Measurements from ENCODE around the gene IGFL3.
A peak's percentile ranks its signal among the peaks of the same experiment; 100 is the strongest.
"Not testable (repeated sequence)": the region's sequence is repeated elsewhere in the genome, so short reads cannot be mapped to it uniquely, and the experiment has no call there.

Gene IGFL3

GRCh38 chr19:46124638-46125115, at the start of gene IGFL3:
TSS of gene IGFL3 (minus strand) at chr19:46124688. CDS start at chr19:46124649, 39 bp downstream.
- no peak within 1 kb of the TSS for H3K4me3 ChIP-seq (replicated peaks in 1 of 2; ENCODE audit: low read depth in 2 of 2, low read length in 2 of 2)
- TF ChIP-seq CTCF (IDR thresholded peaks at IDR 0.05; ENCODE audit: low read depth, low read length) = no peak
- DNase-seq (ENCODE audit: low read depth in 2 of 2) = peak in 1 of 2 donors; percentile 54

GRCh38 chr19:46173886-46174480, 49.5 kb upstream of the IGFL3 start:
- TF ChIP-seq CTCF (IDR thresholded peaks at IDR 0.05; ENCODE audit: low read depth, low read length) = no peak
- no peak for DNase-seq (ENCODE audit: low read depth in 2 of 2)

GRCh38 chr19:46162731-46163130, 38.2 kb upstream of the IGFL3 start:
- no peak for TF ChIP-seq CTCF (IDR thresholded peaks at IDR 0.05; ENCODE audit: low read depth, low read length)
- H3K4me3 ChIP-seq (replicated peaks in 1 of 2; ENCODE audit: low read depth in 2 of 2, low read length in 2 of 2) = no peak overlapping the region
- DNase-seq (ENCODE audit: low read depth in 2 of 2) = no peak

More at GRCh38 chr19:46173886-46174480, 49.5 kb upstream of the IGFL3 start:
- no peak overlapping the region for H3K4me3 ChIP-seq (replicated peaks in 1 of 2; ENCODE audit: low read depth in 2 of 2, low read length in 2 of 2)

GRCh38 chr19:46161642-46162257, 37.3 kb upstream of the IGFL3 start:
- not testable (repeated sequence) for H3K4me3 ChIP-seq (replicated peaks in 1 of 2; ENCODE audit: low read depth in 2 of 2, low read length in 2 of 2); DNase-seq (ENCODE audit: low read depth in 2 of 2)

- DNase-seq (ENCODE audit: low read depth in 2 of 2) = no peak
- no peak for TF ChIP-seq CTCF (IDR thresholded peaks at IDR 0.05; ENCODE audit: low read depth, low read length)
- no peak overlapping the region for H3K4me3 ChIP-seq (replicated peaks in 1 of 2; ENCODE audit: low read depth in 2 of 2, low read length in 2 of 2)
These were observed 35.8 kb upstream of the IGFL3 start for GRCh38 chr19:46160233-46160775.

- no peak for TF ChIP-seq CTCF (IDR thresholded peaks at IDR 0.05; ENCODE audit: low read depth, low read length)
- H3K4me3 ChIP-seq (replicated peaks in 1 of 2; ENCODE audit: low read depth in 2 of 2, low read length in 2 of 2) = no peak overlapping the region
- no peak for DNase-seq (ENCODE audit: low read depth in 2 of 2)
These were observed 35.1 kb upstream of the IGFL3 start for GRCh38 chr19:46159418-46160232.

- no peak overlapping the region for H3K4me3 ChIP-seq (replicated peaks in 1 of 2; ENCODE audit: low read depth in 2 of 2, low read length in 2 of 2)
- DNase-seq (ENCODE audit: low read depth in 2 of 2) = no peak
- TF ChIP-seq CTCF (IDR thresholded peaks at IDR 0.05; ENCODE audit: low read depth, low read length) = no peak
These were observed 30.7 kb upstream of the IGFL3 start for GRCh38 chr19:46155237-46155636.
